ENCODE results near the gene FAM20C. TPM values are rescaled to one million over a fixed set of nuclear protein-coding genes. Genes with fewer than 3 reads are reported as not detected.

Gene FAM20C
- total RNA-seq, 4 donors from 2014 or later: 43.0 to 112 (median 44.0) TPM

GRCh38 chr7:252216-252965 is 60.0 kb downstream of the FAM20C start:
- Histone ChIP-seq H3K9me3 (no peaks in the 10 kb centered on the region), H3K36me3 (peaks cover 0 to 100% (median 7%) of the 10 kb centered on the region in 3 donors), H3K27me3 (no peaks in the 10 kb centered on the region), H3K27ac (no peak overlapping the region), H3K4me1 (no peaks in the 10 kb centered on the region), H3K4me3 (no peak overlapping the region)
- WGBS, 2 donors: 83 to 90% methylated on average over 18 to 24 of the region's 29 CpGs
- no peak for TF ChIP-seq CTCF (IDR thresholded peaks at IDR 0.05)
- no peak for TF ChIP-seq EP300 (IDR thresholded peaks at IDR 0.05)
- TF ChIP-seq POLR2A (IDR thresholded peaks at IDR 0.05): no peak
- no peak for DNase-seq (ENCODE audit: low spot score in 2 of 2)

DNA sequence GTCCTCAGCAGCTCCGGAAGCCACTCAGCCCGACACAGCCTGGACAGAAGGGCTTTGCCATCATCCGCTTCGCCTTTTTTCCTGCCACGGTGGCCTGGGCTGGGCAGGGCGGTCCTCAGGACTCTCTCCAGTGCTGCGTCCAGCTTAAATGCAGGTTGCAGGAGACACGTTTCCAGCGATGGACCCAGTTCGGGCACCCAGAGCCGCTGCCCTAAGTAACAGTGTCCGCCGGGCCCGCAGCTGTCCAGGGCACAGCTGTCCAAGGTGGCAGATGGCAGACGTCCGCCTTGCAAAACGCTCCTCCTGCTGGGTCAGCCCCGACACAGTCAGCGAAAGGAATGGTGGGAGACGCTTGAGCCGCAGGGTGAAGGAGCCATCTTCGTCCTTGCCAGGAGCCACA is 60.6 kb downstream of the FAM20C start:
- TF ChIP-seq EP300 (IDR thresholded peaks at IDR 0.05) (no peak), POLR2A (IDR thresholded peaks at IDR 0.05) (no peak), CTCF (IDR thresholded peaks at IDR 0.05) (no peak)
- no peak overlapping the region for H3K27ac ChIP-seq
- H3K36me3 ChIP-seq: peaks cover 0 to 100% (median 7%) of the 10 kb centered on the region in 3 donors
- H3K27me3 ChIP-seq: no peaks in the 10 kb centered on the region
- WGBS, 2 donors: 90 to 93% methylated on average over 20 to 22 of the region's 22 CpGs
- DNase-seq (ENCODE audit: low spot score in 2 of 2): no peak
- H3K9me3 ChIP-seq: no peaks in the 10 kb centered on the region
- H3K4me1 ChIP-seq: no peaks in the 10 kb centered on the region
- no peak overlapping the region for H3K4me3 ChIP-seq

- DNase-seq (ENCODE audit: low spot score in 2 of 2): no peak
- WGBS, 2 donors: 91 to 94% methylated on average over 40 to 41 of the region's 41 CpGs
- no peak overlapping the region for H3K4me3 ChIP-seq
- H3K27ac ChIP-seq: no peak overlapping the region
- H3K36me3 ChIP-seq: peaks cover 0 to 100% (median 7%) of the 10 kb centered on the region in 3 donors
- no peaks in the 10 kb centered on the region for H3K27me3 ChIP-seq
- H3K4me1 ChIP-seq: no peaks in the 10 kb centered on the region
- H3K9me3 ChIP-seq: no peaks in the 10 kb centered on the region
- TF ChIP-seq POLR2A (IDR thresholded peaks at IDR 0.05): no peak
- TF ChIP-seq EP300 (IDR thresholded peaks at IDR 0.05): no peak
- TF ChIP-seq CTCF (IDR thresholded peaks at IDR 0.05): no peak
Observed at GRCh38 chr7:253581-254336, 61.4 kb downstream of the FAM20C start.

GRCh38 chr7:254337-255037 is 62.1 kb downstream of the FAM20C start:
- no peak for DNase-seq (ENCODE audit: low spot score in 2 of 2)
- WGBS, 2 donors: 95 to 97% methylated on average over 31 of the region's 31 CpGs
- H3K27me3 ChIP-seq: no peaks in the 10 kb centered on the region
- H3K9me3 ChIP-seq: no peaks in the 10 kb centered on the region
- H3K27ac ChIP-seq: no peak overlapping the region
- no peak overlapping the region for H3K4me3 ChIP-seq
- H3K36me3 ChIP-seq: peaks cover 3 to 100% (median 7%) of the 10 kb centered on the region in 3 donors
- no peaks in the 10 kb centered on the region for H3K4me1 ChIP-seq
- TF ChIP-seq POLR2A (IDR thresholded peaks at IDR 0.05): no peak
- no peak for TF ChIP-seq CTCF (IDR thresholded peaks at IDR 0.05)
- no peak for TF ChIP-seq EP300 (IDR thresholded peaks at IDR 0.05)
